Lung (tissue), 12 donors: Measurements from ENCODE around the gene TNS3. TPM values are rescaled to one million over a fixed set of nuclear protein-coding genes. Genes with fewer than 3 reads are reported as not detected.

Source experiments
- ATAC-seq: fragments of 200-7000 bp; cut with Tn5 transposase; one replicate; pipeline ENCODE4 v1.9.1; 2020; ENCODE audit warnings: moderate number of reproducible peaks; ENCODE audit not compliant: insufficient read depth, low FRiP score
- DNase-seq, 3 donors: peaks; one replicate each; pipeline ENCODE4 v3.0.0-alpha.2; 2013 to 2017
- H3K27ac ChIP-seq, 2 donors: one replicate each; pipeline ENCODE4 v1.5.1; 2013; ENCODE audit warnings: mild to moderate bottlenecking in 2 of 2, moderate library complexity in 2 of 2, control low read depth in 1 of 2, inconsistent platforms in 1 of 2, low read depth in 1 of 2, low read length in 1 of 2
- H3K27me3 ChIP-seq, 3 donors: one replicate each; pipeline ENCODE4 v1.5.1; 2013; ENCODE audit warnings: low read length in 2 of 3; ENCODE audit not compliant: control insufficient read depth in 3 of 3, insufficient read depth in 3 of 3
- H3K36me3 ChIP-seq, 4 donors: one replicate each; pipeline ENCODE4 v1.5.1; 2013; ENCODE audit warnings: low read length in 4 of 4, mild to moderate bottlenecking in 1 of 4, moderate library complexity in 1 of 4; ENCODE audit not compliant: control insufficient read depth in 4 of 4, insufficient read depth in 4 of 4
- H3K4me1 ChIP-seq, 5 donors: one replicate each; pipeline ENCODE4 v1.5.1; 2013; ENCODE audit warnings: low read length in 5 of 5, mild to moderate bottlenecking in 2 of 5, moderate library complexity in 1 of 5; ENCODE audit not compliant: control insufficient read depth in 5 of 5, insufficient read depth in 5 of 5
- H3K4me3 ChIP-seq: one replicate; pipeline ENCODE4 v1.5.1; 2013; ENCODE audit warnings: mild to moderate bottlenecking, control low read depth, moderate library complexity
- H3K9ac ChIP-seq, 2 donors: one replicate each; pipeline ENCODE4 v1.5.1; 2013; ENCODE audit warnings: low read length in 2 of 2, control low read depth in 1 of 2; ENCODE audit not compliant: insufficient read depth in 1 of 2
- H3K9me3 ChIP-seq, 4 donors: one replicate each; pipeline ENCODE4 v1.5.1; 2013; ENCODE audit warnings: low read length in 3 of 4, mild to moderate bottlenecking in 1 of 4, moderate library complexity in 1 of 4; ENCODE audit not compliant: control insufficient read depth in 4 of 4, insufficient read depth in 3 of 4
- WGBS, 2 donors: extraction: QIAGEN DNeasy Blood & Tissue Kit; methylation state at CpG; one replicate each; pipeline ENCODE4 v1.1.7; 2013; 5-methylcytosine and 5-hydroxymethylcytosine counted together
- polyA plus RNA-seq, 2 donors: library from polyadenylated mRNA; stranded (reverse); fragments of 200-250 nt; gene quantifications; one replicate each; pipeline ENCODE4 v1.2.1, GENCODE V29; 2013
- total RNA-seq, 2 donors: library from RNA; depleted of rRNA in 1 of 2; stranded (reverse); fragments of >200 nt in 1 of 2; gene quantifications; one replicate each; pipeline ENCODE4 v1.2.1, GENCODE V29; 2014 to 2021
- TF ChIP-seq, protein P1 (sequence below): IDR thresholded peaks from 2 replicates; pipeline ENCODE4 v1.5.1; 2012; ENCODE audit warnings: mild to moderate bottlenecking; ENCODE audit errors: control extremely low read depth, extremely low read depth
- donor health status: control.
- donor health status: control.
- donor health status: Bipolar disorder and iron deficiency.
- donor health status: healthy.
- donor health status: DM: yes; HTN: yes; CAD: no.

The TNS3 gene
- total and polyA plus RNA-seq, 4 donors, result 23.8 to 140 (median 85.7) TPM

DNA sequence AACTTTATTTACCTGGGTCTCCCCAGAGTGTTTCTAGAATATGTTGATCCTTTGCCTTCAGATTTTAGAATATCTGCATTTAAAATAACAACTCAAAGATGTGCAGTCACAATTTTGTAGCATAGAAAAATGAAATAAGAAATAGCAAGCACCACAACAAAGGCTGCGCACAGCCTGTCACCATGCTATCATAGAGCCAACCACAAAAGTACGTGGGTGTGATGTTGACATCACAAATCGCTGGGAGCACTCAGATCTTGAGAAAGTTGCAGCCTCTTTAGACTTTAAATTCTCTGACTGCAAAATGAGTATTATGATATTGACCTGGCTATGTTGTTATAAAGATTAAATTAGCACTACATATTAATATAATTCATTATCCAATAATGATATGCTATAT is 177.9 kb downstream of the TNS3 start:
- ATAC-seq (no peak), DNase-seq (no peak)
- Histone ChIP-seq H3K36me3 (peaks cover 0 to 22% (median 13%) of the 10 kb centered on the region in 4 donors), H3K4me3 (no peak overlapping the region), H3K9ac (no peak overlapping the region), H3K27ac (no peak overlapping the region), H3K9me3 (no peaks in the 10 kb centered on the region), H3K4me1 (peaks cover 0 to 40% (median 21%) of the 10 kb centered on the region in 5 donors), H3K27me3 (no peaks in the 10 kb centered on the region)
- WGBS, 2 donors, result 75% methylated on average over 3 of the region's 3 CpGs
- TF ChIP-seq, protein P1, sequence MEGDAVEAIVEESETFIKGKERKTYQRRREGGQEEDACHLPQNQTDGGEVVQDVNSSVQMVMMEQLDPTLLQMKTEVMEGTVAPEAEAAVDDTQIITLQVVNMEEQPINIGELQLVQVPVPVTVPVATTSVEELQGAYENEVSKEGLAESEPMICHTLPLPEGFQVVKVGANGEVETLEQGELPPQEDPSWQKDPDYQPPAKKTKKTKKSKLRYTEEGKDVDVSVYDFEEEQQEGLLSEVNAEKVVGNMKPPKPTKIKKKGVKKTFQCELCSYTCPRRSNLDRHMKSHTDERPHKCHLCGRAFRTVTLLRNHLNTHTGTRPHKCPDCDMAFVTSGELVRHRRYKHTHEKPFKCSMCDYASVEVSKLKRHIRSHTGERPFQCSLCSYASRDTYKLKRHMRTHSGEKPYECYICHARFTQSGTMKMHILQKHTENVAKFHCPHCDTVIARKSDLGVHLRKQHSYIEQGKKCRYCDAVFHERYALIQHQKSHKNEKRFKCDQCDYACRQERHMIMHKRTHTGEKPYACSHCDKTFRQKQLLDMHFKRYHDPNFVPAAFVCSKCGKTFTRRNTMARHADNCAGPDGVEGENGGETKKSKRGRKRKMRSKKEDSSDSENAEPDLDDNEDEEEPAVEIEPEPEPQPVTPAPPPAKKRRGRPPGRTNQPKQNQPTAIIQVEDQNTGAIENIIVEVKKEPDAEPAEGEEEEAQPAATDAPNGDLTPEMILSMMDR, result no peak

DNA sequence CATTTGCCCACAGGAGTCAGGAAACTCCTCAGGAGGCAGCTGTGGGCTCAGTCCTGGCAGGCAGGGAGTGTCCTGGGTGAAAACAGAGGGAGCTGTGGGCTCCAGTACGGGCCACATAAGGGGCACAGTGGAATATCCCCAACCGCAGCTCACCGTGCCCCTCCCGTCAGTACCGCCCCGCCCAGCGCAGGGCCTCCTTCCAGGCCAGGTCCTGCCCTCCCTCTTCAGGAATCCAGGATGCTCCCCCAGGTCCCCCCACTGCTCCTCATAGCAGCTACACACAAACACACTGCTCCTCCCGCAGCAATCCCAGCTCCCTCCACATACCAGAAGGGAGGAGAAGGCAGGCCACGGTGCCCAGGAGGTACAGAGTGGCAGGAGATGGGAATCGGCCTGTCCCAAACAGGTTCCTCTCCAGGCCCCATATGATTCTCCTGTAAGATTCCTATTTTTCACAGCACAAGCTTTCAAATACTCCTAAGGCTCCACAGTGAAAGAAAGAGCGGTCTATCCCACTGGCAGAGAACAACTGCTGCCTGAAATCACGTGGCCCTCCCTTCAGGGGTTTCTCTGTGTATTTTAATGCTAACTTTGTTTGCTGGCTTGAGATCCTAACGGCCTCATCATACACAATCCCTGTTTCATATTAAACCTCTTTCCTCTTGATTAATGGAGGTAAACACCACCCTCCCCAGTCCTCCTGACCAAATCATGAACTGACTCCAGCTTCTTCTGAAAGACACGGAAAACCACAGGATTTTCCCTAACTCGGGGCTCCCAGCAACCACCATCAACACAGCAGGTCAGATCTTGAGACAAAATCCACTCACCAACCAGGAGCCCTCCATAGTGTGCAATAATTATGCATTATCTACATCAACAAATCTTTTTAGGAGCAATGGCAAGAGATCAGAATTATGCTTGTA is 178.7 kb downstream of the TNS3 start:
- Histone ChIP-seq H3K9me3 (no peaks in the 10 kb centered on the region), H3K27ac (peak overlapping the region in 1 of 2 donors; percentile 71), H3K36me3 (peaks cover 0 to 22% (median 13%) of the 10 kb centered on the region in 4 donors), H3K4me1 (peaks cover 0 to 40% (median 21%) of the 10 kb centered on the region in 5 donors), H3K27me3 (no peaks in the 10 kb centered on the region), H3K9ac (no peak overlapping the region), H3K4me3 (no peak overlapping the region)
- TF ChIP-seq, protein P1, result no peak
- ATAC-seq (no peak), DNase-seq (no peak)
- 73 to 85% methylated on average over 15 of the region's 15 CpGs for WGBS, 2 donors

DNA sequence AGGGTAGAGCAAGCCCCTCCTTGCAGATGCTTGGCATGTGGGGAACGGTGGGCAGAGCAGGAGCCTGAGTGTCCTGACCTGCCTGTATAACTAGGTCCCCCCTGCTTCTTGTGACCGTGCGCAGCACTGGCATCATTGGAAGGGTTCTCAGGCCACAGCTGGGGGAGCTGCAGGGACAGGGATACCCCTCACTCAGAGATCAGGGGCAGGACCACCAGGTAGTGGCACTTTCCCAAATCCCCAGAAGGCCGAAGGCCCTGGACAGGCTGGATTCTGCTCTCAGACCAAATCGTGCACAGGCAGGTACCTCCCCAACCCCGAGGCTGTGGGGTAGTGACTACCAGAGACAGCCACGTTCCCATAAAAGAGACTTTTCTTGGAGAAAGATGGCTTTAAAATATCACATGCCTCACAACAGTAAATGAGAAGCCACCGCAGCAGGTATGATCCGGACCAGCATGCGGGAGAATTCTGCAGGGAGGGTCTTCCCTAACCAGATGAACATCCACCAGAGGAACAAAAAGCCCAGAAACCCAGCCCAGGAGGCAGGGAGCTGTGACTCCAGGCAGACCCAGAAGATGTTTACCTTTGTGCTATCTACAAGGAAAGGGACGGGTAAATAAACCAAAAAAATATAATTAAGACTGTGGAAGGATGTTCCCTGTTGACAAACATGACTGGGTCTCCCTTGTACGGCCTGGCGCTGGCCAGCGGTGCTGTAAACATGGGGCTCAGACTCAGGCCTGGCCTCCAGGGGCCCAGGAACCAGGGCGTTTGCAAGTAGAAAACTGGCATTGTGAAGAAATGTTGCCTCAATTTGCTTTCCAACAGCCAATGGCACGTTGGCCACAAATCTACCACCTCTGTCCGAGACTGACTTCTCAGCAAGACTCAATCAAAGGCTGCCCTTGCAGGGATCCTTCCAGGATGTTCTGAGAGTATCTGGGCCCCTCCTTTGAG is 180.0 kb downstream of the TNS3 start:
- H3K27me3 ChIP-seq, result no peaks in the 10 kb centered on the region
- H3K4me3 ChIP-seq, result no peak overlapping the region
- DNase-seq, result no peak
- no peaks in the 10 kb centered on the region for H3K9me3 ChIP-seq
- peaks cover 0 to 35% (median 17%) of the 10 kb centered on the region in 5 donors for H3K4me1 ChIP-seq
- no peak overlapping the region for H3K9ac ChIP-seq
- peaks cover 0 to 18% (median 10%) of the 10 kb centered on the region in 4 donors for H3K36me3 ChIP-seq
- ATAC-seq, result no peak
- TF ChIP-seq, protein P1, result no peak
- peak overlapping the region in 1 of 2 donors; percentile 26 for H3K27ac ChIP-seq
- WGBS, 2 donors, result 86 to 93% methylated on average over 17 of the region's 17 CpGs
